HG02981 (cell line): ENCODE results near the gene ICE2.

ENCODE experiments used
- ATAC-seq: cut with Tn5 transposase; IDR thresholded peaks from one replicate; pipeline ENCODE4 v1.9.1; 2021; ENCODE audit warnings: mild to moderate bottlenecking, moderate library complexity; ENCODE audit not compliant: unreplicated experiment

The ICE2 gene, protein sequence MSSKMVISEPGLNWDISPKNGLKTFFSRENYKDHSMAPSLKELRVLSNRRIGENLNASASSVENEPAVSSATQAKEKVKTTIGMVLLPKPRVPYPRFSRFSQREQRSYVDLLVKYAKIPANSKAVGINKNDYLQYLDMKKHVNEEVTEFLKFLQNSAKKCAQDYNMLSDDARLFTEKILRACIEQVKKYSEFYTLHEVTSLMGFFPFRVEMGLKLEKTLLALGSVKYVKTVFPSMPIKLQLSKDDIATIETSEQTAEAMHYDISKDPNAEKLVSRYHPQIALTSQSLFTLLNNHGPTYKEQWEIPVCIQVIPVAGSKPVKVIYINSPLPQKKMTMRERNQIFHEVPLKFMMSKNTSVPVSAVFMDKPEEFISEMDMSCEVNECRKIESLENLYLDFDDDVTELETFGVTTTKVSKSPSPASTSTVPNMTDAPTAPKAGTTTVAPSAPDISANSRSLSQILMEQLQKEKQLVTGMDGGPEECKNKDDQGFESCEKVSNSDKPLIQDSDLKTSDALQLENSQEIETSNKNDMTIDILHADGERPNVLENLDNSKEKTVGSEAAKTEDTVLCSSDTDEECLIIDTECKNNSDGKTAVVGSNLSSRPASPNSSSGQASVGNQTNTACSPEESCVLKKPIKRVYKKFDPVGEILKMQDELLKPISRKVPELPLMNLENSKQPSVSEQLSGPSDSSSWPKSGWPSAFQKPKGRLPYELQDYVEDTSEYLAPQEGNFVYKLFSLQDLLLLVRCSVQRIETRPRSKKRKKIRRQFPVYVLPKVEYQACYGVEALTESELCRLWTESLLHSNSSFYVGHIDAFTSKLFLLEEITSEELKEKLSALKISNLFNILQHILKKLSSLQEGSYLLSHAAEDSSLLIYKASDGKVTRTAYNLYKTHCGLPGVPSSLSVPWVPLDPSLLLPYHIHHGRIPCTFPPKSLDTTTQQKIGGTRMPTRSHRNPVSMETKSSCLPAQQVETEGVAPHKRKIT

DNA sequence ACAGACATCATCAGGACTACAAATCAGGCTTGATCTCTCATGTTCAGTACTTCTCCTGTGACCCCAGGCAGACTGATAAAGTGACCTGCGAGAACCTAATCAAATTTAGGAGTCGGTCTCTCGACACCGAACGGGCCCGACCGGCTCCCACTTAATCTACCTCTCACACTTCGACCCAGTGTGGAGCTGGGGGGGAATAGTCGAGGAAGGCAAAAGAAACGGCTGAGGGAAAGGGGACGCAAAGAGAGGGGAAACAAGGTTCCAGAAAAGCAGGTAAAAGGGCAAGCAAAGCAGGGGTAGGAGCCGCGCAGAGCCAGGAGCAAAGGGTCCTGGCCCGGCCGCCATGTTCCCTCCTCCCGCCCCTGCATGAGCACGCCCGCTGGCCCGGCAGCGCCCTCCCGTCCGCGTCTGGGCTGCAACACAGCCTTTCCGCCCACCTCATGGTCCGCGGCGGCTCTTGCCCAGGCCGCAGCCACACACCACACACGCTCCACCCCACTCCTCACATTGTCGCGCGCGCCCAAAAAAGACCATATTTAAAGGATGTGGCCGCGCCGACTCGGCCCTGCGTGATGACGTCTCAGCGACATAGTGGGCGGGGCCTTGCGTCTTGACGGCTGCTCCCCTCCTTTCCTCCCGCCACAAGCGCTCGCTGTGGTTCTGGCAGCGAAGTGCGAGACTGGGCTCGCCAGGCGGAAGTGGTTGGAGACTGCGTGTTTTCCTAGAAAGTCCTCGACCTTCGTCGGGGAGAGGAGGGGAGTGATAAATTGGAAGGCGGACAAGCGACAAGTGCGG, at the start of gene ICE2:
TSS of gene ICE2 (minus strand) at position 577 of the 795 bp plus-strand sequence. CDS start 1,165 bp downstream, outside the sequence.
- peak; percentile 89 for ATAC-seq

DNA sequence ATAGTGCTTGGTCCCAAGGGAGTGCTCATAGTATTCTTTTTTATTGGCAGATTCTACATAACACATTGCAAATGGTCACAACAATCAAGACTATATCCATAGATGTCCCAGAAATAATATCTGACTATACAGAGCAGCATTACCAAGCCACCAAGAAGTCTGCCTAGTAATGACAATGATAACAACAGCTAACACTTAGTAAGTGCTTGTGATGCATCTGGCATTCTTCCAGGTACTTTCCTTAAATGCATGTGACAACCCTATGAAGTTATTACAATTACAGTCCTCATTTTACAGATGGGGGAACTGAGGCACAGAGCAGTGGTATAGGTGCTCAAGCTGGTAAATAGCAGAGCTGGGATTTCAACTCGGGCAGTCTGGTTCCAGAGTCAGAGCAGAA, 49.6 kb upstream of the ICE2 start:
- no peak for ATAC-seq

DNA sequence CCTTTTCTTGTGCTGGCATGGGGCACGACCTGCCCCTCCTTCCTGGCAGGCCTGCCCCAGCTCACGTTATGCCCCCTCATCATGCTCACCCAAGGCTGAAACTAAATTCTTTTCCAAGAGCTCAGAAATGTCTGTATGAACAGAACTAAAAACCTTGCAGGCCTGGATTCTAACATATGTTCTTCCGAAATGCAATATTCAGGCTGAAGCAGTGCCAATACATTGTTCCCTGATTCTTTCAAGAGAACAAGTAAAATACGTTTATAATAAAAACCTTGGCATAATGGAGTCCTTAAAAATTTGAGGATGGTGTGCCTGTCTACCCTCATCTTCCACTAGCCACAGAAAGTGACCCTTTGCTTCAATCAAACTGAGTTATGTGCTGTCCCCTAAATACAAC, 48.5 kb upstream of the ICE2 start:
- ATAC-seq = no peak

DNA sequence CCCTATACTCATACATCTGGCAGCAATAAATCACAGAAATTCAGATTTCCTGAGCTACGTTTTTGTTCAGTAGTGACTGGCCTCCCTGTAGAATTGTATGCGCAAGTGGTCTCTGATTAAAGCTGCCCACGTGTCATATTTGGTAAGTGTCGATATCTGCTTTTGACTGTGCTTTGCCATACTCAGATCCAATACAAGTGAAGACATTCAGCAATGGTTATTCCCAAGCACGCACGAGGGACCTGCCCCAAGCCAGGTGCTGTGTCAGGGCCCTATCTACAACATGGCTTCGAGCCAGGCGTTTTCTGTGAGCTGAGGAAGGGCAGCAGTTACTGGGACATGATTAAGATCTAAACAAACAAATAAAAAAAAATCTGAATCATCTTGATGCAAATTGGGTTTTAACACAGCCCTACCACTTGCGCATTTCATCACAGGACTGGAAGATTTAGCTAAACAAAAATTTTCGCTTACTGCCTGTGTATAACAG, 47.2 kb upstream of the ICE2 start:
- no peak for ATAC-seq

DNA sequence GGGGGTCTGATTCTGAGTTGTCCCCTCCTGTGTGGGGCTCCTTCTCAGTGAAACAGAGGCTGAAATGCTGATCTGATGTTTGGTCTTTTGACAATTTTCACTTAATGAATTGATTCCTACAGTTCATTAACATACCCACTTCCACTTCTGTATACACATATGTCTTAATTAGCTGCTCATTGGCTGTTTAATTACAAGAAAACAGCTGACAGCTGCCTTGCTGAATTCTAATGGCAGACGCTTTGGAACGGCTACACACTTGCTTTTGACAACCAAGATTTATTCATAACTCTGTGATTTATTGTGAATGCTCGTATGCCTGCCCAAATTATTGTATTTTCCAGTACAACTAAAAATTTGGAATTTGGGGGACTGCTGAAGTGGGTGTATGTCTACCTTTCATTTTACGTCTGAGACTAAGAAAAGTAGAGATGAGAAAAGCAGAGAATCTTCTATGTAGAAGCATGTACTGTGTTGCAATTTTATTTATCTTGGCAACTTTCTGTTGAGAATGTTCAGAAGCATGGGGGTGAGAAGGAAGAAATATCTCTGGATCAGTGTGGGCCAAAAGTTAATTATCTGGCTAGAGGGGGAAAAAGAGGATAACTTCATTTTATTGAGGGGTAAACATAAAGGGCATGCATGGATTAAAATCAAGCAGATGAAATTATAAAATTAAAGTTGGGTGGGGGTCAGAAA, 46.5 kb upstream of the ICE2 start:
- no peak for ATAC-seq

DNA sequence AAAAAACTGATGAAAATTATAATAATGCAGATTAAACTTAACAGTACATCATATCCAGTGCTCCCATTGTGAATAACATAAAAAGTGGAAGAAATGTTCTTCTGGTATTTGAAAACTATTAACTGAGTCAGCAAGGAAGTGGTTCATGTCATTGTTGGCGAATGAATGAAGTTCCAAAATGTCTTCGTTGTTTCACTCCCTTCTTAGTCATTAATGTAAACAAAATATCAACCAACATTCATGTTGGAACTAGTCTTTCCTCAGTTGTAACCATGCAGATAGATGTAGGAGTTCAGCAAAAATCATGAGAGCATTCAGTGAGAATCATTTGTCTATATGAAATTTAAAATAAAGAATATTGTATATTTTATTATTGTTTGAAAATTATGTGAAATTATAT, 44.1 kb upstream of the ICE2 start:
- ATAC-seq = no peak

DNA sequence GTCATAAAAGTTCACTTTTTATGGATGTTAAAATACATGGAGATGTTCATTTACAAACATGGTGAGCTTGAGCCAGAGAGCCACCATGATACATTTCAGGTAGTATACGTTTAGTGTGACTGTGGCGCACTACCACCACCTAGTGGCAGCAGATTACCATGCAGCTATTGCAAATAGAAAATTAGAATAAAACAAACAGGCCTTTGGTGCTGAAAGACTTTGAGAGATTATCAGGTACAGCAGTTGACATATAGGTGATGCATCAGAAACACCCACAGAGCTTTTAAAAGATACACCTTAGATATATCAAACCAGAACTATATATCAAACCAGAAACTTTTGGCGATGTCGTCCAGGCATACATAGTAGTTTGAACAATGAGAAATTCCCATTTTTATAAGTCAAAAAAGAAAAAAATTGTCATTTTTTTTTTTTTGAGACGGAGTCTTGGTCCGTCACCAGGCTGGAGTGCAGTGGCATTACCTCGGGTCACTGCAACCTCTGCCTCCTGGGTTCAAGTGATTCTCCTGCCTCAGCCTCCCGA, 42.0 kb upstream of the ICE2 start:
- ATAC-seq = peak; percentile 64

DNA sequence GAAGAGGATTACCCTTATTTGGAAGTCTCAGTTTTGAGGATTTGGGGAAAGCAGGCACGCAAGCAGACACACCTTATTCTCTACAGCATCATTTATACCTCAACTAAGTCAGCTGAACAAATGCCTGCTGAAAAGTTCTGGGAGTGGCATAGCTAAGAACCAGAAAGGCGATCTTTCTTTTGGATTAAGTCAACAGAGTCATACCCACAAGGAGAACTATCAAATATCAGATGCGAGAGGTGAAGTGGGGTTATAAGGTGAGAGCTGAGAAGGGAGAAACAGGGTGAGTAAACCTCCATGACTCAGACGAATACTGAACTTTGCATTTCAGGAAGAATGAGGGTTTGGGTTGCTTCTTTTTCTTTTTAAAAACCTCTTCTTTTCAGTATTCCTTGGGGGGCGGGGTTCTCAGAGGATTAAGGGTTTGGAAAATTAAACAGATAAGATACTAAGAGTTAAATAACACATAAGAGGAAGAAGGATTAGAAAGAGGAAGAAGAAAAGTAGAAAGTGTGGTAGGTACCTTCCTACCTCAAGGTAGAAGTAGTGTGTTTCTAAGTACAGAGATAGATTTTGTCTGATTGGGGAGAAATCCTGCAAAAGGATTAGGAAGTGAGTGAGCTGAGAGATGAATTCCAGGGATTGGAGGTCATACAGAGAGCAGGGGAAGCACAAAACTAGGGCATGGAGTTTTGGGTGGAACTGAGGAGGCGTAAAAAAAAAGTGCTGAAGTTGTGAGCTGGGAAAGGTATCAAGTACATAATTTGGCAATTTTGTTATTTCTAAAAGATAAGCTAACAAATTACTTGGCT, 41.3 kb upstream of the ICE2 start:
- ATAC-seq = no peak

DNA sequence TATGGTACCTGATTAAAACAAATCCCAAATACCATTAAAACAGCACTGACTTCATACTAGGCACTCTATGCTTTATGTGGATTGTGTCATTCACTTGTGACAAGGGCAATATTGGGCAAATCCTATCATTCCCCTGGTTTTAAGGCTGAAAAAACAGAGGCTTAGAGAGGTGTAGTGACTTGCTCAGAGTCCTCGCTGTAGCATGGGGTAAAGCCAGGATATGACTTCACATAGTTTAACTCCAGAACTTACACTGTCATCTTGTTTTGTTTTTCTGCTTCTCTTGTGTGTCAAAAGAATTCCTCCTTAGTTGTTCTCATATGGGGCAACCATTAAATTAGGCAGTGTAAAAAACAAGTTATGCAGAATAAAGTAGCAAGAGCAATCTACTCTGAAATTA, 40.3 kb upstream of the ICE2 start:
- ATAC-seq = no peak

DNA sequence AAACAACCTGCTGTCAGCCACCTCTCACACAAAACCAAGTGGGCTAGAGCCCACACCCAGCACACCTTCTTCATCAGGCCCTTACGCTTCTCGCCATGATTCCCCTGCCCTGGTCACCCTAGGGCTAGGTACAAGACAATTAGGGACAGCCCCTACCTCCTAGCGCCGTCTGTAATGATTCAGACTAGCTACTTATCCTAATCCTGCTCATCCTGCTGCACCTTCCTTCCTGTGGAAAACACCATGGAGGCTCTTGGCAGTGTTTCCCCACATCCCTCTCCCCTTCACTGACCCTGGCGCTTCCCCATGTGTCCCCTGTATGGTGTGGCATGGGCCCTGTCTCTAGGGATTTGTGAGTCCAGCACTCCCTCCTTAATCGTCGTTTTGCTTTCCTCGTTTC, 39.6 kb upstream of the ICE2 start:
- no peak for ATAC-seq

DNA sequence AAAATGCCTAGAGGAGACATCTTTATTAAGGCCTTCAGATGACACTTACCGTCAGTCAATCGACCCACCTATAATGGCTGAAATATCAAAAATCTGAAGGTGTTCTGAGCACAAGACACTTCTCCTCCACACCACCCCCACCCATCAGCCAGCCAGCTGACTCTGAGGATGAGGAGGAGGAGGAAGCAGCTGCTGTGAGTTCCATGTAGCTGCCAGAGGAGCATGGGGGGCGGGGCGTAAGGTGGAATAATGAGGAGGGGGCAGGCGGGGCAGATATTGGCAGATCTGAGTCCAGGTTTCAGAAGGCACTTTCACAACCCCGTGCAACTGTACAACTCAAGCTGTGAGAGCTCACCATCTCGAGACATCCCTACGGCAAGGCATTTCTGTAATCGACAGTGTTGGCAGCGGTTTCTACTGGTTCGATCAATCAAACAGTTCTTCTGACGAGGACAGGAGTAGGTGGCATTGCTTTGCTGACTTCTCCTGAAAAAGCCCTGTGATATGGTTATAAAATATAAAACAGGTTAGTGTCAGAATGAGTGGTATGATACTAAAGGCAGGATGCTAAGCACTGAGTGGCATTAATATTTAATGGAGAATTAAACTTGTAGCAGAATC, 35.4 kb upstream of the ICE2 start:
- no peak for ATAC-seq

DNA sequence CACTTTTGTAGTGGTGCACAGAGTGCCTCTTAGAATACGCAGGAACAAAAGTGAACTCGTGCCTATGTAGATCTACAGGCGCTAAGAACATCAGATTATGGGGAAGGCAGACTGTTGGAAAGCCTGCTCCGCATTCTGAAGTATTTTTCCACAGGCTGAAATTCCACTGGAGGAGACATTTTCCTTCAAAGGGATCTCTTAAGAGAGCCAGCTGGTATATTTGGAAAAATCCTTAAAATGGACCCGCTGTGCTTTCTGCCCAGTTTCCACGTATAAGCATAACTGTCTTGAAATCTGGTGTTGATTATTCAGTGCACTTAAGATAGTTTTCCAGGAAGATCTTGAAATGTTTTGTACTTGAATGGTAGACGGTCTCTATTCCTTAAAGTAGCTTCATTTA, 34.7 kb upstream of the ICE2 start:
- no peak for ATAC-seq

DNA sequence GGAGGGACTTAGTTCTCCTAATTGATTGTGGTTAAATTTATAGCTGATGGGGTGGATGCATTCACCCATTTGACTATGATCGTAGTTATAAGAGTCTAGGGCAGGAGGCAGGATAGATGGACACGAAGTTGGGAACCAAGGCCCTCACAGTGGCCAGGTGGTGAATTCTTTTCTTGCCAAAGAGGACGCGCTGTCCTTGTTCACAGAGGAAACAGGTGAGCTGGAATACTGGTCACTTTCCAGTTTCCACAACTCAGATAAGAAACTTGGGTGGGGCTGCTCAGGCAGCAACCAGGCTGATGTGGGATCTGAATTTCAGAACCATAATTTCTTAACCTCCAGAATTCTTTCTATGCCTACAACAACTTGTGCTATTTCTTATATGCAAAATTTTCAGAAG, 34.0 kb upstream of the ICE2 start:
- no peak for ATAC-seq

DNA sequence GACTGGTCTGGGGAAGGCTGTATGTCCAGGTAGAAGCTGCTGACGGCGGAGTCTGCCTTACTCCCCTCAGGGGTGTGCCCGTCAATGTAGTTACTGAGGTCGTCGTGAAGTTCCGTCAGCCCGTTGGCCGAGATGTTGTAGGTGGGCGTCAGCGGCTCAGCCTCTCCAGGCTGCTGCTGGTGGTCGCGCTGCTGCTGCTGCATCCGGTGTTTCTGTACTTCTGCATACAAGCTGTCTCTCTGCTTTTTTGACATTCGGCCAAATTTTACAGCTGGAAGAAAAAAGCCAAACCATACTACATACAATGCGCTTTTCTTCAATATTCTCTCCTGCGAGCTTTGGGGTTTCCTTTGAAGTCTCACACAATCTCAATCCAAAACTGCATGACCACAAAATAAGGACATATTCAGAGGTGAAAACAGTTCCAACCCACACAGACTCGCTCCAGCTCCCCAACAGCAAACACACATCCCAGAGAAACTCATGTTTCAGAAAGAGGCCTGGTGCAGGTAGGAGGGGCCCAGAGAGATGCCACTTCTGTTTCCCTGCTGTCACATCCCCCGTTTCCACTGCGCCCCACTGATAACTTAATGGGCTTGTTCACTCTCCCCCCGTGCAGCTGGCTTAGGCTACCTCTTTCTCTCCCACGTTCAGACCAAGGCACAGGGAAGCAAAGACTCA, 32.5 kb upstream of the ICE2 start:
- ATAC-seq = no peak

DNA sequence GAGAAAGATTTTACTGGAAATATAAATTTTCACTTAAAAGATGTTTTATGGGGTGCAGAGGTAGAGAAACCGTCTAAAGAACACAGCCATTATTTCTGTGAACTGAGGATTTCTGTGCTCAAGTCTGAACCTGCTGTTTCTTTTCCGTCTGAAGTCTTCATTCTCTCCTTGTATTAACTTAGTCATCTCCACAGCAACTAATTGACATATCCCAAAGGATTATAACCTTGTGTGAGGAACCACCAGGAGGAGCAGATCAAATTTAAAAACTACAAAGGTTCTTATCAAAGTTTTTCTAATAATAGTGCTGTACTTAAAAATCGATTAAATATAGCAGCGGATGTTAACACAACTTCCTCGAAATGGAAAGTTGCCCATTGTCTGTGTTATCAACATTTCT, 31.1 kb upstream of the ICE2 start:
- ATAC-seq = no peak

DNA sequence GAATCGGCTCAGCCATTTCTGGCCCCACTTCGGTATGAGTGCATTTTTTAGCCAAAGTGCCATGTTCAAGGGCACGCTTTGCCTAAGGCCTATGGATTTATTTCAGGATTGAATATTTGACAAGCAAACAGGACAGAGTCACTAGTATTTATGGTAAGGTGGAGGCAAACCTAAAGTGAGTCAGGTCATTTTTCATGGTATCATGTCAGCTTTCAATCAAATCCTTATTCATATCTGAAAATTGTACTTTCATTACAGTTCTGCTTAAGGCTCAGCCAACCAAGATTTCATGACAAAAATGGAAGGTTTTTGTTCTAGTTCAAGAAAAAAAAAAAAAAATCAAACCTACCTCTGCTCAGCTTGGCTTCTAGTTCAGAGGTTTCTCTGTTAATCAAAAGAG, 30.5 kb upstream of the ICE2 start:
- no peak for ATAC-seq

DNA sequence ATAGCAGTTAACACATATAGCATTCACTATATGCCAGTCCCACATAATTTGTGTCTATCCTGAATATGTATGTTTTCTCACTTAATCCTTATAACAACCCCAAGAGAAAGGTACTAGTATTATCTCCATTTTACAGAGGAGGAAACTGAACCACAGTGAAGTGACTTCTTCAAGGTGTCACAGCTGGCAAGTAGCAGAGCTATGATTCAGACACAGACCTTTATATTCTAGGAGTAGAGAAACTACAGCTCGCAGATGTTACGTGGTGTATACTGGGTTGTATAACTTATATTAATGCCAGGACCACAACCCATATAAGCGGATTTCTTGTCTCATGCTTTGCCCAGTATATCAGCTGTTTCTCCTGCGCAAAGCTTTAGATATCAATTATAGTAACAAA, 29.5 kb upstream of the ICE2 start:
- ATAC-seq = no peak
